ENCODE results near the gene CALM3.
"Not testable (repeated sequence)": the region's sequence is repeated elsewhere in the genome, so short reads cannot be mapped to it uniquely, and the experiment has no call there.

The CALM3 gene
- 263 to 660 (median 406) reads per million in 17 experiments for total RNA-seq

DNA sequence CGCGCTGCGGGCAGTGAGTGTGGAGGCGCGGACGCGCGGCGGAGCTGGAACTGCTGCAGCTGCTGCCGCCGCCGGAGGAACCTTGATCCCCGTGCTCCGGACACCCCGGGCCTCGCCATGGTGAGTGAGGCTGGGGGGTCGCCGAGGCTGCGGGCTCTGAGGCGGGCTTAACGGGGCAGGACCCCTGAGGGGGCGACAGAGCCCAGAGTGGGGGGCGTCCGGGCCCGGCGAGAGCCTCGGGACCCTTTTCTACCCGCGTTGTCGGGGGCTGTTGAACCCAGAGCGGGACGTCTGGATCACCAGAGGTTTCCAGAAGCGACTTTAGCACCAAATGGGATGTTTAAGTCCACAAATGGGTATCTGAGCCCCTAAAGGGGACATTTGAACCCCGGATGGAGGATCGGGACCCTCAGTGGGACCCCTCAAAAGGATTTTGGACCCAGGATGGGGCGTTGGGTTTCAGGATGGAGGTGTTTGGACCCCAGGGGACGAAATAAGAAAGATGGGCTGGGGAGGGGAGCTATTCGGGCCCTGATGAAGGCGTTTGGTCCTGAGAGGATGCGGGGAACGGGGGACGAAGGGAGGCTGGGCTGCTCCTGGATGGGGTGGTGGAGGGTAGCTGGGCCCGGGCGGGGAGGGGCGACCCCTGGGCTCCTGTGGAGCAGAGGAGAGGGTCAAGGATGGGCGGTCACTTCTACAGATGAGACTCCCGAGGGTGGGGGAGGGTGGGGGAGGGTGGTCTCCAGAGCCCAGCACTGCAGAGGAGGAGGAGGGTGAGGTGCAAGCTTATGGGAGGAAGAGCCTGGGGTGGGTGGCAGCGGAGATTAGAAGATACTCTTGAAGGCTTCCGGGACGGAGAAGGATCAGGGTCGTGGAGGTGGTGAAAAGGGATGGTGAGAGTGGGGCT lies at the start of gene CALM3:
CALM3 (plus strand) TSS at position 13 of the 907 bp plus-strand sequence; CDS start at position 118, 105 bp downstream.
- DNase-seq: no peak

GRCh38 chr19:46552891-46553290 lies 48.2 kb upstream of the CALM3 start:
- no peak for DNase-seq

DNA sequence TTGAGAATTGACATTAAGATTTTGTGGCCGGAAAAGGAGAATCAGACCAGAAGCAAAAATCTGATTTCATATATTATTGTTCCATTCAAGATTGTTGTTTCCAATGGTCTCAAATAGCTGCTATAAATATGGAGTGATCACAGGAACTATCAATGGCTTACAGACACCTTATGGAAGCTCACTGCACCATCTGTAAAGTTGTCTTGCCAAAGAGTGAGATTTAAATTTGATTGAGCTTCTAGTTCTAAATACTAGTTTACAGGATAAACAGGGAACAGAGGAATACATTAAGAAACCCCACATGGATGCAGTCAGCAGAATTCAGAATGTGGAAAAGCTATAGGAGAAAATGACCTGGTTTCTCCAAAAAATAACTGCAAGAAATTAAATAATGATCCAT lies 47.0 kb upstream of the CALM3 start:
- no peak for DNase-seq

DNA sequence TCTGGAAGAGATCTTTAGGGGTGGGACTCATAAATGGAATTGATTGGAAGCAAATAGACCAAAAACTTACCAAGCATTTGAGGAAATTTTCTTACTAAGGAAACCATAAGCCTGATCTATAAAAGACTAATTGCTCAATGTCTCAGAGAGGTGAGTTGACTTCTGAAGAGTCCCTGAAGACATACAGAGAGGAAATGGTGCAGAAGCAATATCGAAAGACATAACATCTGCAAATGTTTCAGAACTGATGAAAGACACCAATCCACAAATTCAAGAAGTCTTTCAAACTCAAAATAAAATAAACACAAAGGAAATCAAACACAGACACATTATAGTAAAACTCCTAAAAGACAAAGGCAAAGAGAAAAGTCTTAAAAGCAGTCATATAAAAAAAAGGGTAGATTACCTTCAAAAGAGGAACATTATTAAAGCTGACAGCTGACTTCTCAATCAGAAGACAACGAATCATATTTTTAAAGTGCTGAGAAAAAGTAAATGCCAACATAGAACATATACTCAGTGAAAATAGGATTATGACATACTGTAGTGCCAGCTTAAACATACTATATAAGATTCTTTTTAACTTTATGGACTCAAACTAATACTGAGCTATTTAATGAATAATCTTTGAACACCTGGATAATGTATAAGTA lies 45.4 kb upstream of the CALM3 start:
- peak; percentile 31 to 90 (median 60) for DNase-seq

DNA sequence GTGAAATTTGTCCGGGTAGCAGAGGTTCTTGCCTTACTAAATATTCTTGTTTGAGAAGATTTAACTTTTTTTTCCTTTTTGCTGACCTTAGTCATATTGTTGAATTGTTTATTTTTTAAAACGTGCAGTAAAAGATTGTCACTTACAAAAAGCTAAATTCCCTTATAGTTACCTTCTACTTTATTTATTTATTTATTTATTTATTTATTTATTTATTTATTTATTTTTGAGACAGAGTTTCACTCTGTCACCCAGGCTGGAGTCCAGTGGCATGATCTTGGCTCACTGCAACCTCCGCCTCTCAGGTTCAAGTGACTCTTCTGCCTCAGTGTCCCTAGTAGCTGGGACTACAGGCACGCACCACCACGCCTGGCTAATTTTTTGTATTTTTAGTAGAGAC lies 44.7 kb upstream of the CALM3 start:
- DNase-seq: not testable (repeated sequence)

DNA sequence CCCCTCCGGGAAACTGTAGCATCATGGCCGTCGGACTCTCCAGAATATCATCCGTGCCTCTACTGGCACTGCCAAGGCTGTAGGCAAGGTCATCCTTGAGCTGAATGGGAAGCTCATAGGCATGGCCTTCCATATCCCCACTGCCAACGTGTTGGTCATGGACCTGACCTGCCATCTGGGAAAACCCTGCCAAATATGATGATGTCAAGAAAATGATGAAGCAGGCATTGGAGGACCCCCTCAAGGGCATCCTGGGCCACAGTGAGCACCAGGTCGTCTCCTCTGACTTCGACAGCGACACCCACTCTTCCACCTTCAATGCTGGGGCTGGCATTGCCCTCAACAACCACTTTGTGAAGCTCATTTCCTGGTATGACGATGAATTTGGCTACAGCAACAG lies 41.9 kb upstream of the CALM3 start:
- no peak for DNase-seq

- DNase-seq: not testable (repeated sequence)
Measured at GRCh38 chr19:46559675-46560074, 41.5 kb upstream of the CALM3 start.

- peak; percentile 40 to 65 (median 58) for DNase-seq
Measured at GRCh38 chr19:46564701-46565100, 36.4 kb upstream of the CALM3 start.

DNA sequence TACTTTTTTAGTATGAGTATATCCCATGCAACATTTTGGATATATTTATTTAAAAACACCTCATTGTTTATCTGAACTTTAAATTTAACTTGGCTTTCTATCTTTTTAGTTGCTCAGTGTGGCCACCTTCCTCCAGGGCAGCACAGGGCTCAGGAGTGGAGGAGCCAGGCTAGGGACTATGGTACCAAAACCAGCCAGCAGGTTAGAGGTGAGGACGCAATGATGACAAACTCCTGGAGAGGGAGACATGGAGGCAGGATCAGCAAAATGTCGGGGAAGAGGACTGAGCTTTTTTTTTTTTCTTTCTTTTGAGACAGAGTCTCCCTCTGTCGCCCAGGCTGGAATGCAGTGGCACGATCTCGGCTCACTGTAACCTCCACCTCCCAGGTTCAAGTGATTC lies 29.6 kb upstream of the CALM3 start:
- peak; percentile 46 to 60 (median 48) for DNase-seq

GRCh38 chr19:46573679-46574498 lies 27.2 kb upstream of the CALM3 start:
- peak in 3 of 4 experiments; percentile 40 to 47 (median 47) for DNase-seq

DNA sequence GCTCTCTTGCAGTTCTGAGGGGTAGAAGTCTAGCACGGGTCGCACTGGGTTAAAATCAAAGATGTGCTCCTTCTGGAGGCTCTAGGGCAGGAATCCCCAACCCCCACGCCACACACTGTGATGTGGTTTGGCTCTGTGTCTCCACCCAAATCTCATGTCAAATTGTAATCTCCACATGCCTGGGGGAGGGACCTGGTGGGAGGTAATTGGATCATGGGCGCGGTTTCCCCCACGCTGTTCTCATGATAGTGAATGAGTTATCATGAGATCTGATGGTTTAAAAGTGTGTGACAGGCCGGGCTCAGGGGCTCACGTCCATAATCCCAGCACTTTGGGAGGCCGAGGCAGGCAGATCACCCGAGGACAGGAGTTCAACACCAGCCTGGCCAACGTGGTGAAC lies 26.6 kb upstream of the CALM3 start:
- peak; percentile 54 to 76 (median 66) for DNase-seq

GRCh38 chr19:46578450-46578849 lies 22.7 kb upstream of the CALM3 start:
- DNase-seq: no peak

DNA sequence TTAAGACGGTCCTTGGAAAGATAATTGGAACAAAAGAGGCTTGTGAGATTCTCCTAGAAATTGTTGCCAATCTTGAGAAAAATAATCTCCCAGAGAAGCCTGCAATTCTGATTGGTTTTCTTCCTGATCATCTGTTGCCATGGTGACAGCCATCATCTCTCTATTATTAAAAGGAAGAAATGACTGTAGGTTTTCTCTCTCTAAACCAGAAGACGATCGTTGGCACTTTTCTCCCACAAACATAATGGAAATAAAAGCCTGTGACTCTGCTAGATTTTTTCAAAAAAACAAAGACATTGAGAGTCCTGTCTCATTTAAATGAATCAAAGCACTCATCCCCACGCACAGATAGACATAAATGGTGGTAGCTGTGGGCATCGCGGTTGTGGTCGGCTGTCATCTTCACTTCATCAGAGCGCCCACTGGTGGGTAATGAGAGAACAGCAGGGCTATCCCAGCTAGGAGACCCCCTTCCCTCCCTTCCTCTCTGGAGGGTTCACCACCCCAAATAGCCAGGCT lies 21.7 kb upstream of the CALM3 start:
- no peak for DNase-seq

GRCh38 chr19:46580247-46580646 lies 20.9 kb upstream of the CALM3 start:
- DNase-seq: no peak

GRCh38 chr19:46585539-46585938 lies 15.6 kb upstream of the CALM3 start:
- DNase-seq: no peak

DNA sequence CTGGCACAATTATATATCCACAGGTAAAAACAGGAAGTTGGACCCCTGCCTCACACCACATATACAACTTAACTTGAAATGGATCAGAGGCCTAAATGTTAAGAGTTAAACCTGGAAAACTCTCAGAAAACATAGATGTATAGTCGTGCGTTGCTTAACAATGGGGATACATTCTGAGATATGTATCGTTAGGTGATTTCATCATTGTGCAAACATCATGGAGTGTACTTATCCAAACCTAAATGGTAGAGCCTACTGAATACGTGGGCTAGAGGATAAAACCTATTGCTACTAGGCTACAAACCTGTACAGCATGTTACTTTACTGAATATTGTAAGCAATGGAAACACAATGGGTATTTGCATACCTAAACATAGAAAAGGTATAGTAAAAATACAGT lies 14.8 kb upstream of the CALM3 start:
- no peak for DNase-seq

DNA sequence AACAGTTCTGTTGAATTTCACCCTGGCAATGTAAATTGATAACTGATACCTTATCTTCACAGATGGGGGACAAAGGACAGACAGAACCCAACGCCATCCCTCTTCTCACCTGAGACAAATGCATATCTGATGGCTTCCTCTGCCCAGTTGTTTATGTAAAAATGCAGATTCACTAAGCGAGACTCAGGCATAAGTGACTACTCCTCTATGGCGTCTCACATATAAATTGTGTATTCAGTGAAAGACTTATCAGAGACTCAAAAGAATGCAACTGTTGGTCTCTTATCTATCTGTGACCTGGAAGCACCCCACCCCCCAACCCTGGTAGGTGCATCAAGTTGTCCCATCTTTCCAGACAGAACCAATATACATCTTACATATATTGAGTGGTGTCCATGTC lies 13.3 kb upstream of the CALM3 start:
- DNase-seq: no peak

- no peak for DNase-seq
Measured at GRCh38 chr19:46591254-46591653, 9.9 kb upstream of the CALM3 start.

DNA sequence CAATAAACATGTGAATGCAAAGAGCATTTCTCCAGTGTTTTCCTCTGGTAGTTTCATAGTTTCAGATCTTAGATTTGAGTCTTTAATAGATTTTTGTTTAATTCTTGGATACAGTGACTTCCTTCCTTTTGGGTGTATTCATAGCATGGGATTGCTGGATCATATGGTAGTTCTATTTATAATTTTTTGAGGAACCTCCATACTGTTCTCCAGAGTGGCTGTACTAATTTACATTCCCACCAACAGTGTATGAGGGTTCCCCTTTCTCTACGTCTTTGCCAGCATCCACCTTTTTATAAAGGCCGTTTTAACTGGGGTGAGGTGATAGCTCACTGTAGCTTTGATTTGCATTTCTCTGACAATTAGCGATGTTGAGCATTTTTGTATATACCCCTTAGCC lies 9.3 kb upstream of the CALM3 start:
- peak; percentile 41 to 77 (median 60) for DNase-seq

DNA sequence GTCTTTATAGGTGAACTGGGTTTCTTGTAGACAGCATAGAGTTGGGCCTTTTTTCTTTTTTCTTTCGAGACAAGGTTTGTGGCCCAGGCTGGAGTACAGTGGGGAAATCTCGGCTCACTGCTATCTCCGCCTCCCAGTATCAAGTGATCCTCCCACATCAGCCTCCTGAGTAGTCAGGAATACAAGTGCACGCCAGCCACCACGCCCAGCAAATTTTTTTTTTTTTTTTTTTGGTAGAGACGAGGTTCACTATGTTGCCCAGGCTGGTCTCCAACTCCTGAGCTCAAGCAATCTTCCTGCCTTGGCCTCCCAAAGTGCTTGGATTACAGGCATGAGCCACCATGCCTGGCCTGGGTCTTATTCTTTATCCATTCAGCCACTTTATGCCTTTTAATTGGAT lies 5.1 kb upstream of the CALM3 start:
- DNase-seq: no peak

DNA sequence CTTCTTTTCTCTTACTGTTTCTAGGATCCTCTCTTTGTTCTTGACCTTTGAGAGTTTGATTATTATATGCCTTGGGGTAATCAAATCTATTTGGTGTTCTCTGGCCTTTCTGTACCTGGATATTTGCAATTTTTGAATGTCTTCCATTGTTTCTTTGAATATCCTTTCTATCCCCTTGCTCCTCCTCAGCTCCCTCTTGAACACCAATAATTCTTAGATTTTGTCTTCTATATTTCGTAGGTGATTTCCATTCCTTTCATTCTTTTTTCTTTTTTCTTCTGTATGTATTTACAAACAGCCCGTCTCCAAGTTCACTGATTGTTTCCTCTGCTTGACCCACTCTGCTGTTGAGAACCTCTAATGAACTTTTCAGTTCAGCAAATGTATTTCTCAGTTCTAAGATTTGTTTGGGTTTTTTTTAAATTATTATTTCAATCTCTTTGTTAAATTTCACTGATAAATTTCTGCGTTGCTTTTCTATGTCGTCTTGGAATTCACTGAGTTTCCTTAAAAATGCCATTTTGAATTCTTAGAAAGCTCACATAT lies 2.7 kb upstream of the CALM3 start:
- DNase-seq: no peak

DNA sequence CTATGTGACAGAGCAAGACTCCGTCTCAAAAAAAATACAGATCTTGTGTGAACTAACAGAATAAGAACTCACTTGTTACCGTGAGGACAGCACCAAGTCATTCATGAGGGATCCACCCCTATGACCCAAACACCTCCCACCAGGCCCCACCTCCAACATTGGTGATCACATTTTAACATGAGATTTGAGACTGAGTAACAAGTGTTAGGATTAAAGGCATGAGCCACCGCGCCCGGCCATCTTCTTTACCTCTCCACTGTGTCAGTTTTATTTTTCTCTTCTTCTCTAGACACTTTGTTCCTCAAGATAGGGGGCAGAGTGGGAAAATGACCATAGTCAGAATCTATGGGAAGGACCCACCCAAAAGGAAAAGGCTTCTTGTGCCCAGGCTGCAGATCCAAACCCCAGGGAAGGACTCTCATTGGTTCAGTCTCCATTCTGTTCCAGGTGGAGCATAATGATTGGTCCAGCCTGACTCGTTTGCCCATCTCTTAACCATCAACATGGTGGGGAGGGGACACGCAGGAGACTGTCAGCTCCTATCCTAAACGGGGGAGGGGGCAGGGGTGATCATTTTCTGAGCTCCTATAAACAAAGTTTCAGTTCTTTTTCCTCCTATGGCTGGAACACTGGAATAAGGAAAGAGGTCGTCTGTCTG lies 1.3 kb upstream of the CALM3 start:
- DNase-seq: peak in 1 of 4 experiments; percentile 19

Data from suppressor macrophage (primary cell).